ENCODE measurements around the gene PARP9. TPM values are rescaled to one million over a fixed set of nuclear protein-coding genes. Genes with fewer than 3 reads are reported as not detected.

The PARP9 gene
- total and polyA plus RNA-seq, 9 donors: 9.0 to 15.6 (median 12.7) TPM

DNA sequence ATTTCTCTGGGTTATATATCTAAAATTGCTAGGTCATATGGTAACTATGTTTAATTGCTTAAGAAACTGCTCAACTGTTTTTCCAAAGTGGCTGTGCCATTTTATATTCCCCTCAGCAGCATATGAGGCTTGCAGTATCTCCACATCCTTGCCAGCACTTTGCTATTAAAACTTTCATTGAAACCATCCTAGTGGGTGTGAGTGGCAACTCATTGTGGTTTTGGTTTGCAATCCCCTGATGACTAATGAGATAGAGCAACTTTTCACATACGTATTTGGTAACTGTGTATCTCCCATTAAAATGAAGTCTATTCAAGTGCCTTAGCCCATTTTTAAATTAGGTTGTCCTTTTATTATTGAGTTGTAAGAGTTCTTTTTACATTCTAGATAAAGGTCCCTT, 66.7 kb downstream of the PARP9 start:
- Histone ChIP-seq H3K27ac (ENCODE audit: low read length) (no peak overlapping the region), H3K27me3 (ENCODE audit: control insufficient read depth, insufficient read depth, low read length) (no peaks in the 10 kb centered on the region), H3K4me3 (ENCODE audit: low read length) (no peak overlapping the region), H3K9me3 (replicated peaks; ENCODE audit: control insufficient read depth, low read depth, low read length) (no peaks in the 10 kb centered on the region), H3K4me1 (ENCODE audit: control insufficient read depth, insufficient read depth, low read length) (no peaks in the 10 kb centered on the region), H3K36me3 (ENCODE audit: control insufficient read depth, insufficient read depth, low read length) (peaks cover 10% of the 10 kb centered on the region)
- DNase-seq: no peak
- no CpG with 5 or more reads among the region's 1 CpG for WGBS (ENCODE audit: insufficient coverage)

DNA sequence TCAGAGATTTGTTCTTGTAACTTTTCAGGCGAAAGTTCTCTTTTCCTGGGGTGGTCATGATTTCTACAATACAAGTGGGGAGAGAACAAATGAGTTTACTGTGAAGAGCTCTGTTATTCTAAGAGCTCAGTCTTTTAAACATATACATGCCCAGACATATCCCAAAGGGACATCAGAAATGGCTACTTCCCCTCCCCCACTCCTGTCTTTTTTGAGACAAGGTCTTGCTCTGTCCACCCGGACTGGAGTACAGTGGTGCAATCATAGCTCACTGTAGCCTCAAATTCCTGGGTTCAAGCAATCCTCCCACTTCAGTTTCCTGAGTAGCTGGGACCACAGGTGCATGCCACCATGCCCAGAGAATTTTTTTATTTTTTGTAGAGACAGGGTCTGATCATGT, 67.6 kb downstream of the PARP9 start:
- H3K4me1 ChIP-seq (ENCODE audit: control insufficient read depth, insufficient read depth, low read length): no peaks in the 10 kb centered on the region
- peaks cover 10% of the 10 kb centered on the region for H3K36me3 ChIP-seq (ENCODE audit: control insufficient read depth, insufficient read depth, low read length)
- no peak for DNase-seq
- no peaks in the 10 kb centered on the region for H3K27me3 ChIP-seq (ENCODE audit: control insufficient read depth, insufficient read depth, low read length)
- H3K4me3 ChIP-seq (ENCODE audit: low read length): no peak overlapping the region
- WGBS (ENCODE audit: insufficient coverage): 71% methylated on average over 1 of the region's 2 CpGs
- H3K27ac ChIP-seq (ENCODE audit: low read length): no peak overlapping the region
- no peaks in the 10 kb centered on the region for H3K9me3 ChIP-seq (replicated peaks; ENCODE audit: control insufficient read depth, low read depth, low read length)

DNA sequence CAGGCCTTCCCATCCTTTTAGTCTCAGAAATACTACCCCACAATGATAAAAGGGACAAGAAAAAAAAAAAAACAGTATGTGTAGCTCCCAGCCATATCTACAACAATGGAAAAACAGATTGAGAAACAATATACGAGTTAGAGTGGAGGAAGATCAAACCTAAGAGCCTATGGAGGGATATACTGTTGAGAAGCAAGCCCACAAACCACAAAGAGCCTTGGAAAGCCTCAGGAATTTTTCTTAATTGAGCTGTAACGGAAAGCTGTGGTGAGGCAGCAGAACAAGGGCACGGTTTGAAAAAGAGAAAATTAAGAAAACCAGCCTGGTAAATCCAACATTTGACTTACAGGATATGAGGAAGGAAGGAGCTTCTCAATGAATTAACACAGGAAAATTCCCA, 70.8 kb downstream of the PARP9 start:
- Histone ChIP-seq H3K36me3 (ENCODE audit: control insufficient read depth, insufficient read depth, low read length) (peaks cover 10% of the 10 kb centered on the region), H3K9me3 (replicated peaks; ENCODE audit: control insufficient read depth, low read depth, low read length) (no peaks in the 10 kb centered on the region), H3K4me1 (ENCODE audit: control insufficient read depth, insufficient read depth, low read length) (no peaks in the 10 kb centered on the region), H3K27ac (ENCODE audit: low read length) (no peak overlapping the region), H3K4me3 (ENCODE audit: low read length) (no peak overlapping the region), H3K27me3 (ENCODE audit: control insufficient read depth, insufficient read depth, low read length) (no peaks in the 10 kb centered on the region)
- no CpG with 5 or more reads among the region's 3 CpGs for WGBS (ENCODE audit: insufficient coverage)
- DNase-seq: no peak

DNA sequence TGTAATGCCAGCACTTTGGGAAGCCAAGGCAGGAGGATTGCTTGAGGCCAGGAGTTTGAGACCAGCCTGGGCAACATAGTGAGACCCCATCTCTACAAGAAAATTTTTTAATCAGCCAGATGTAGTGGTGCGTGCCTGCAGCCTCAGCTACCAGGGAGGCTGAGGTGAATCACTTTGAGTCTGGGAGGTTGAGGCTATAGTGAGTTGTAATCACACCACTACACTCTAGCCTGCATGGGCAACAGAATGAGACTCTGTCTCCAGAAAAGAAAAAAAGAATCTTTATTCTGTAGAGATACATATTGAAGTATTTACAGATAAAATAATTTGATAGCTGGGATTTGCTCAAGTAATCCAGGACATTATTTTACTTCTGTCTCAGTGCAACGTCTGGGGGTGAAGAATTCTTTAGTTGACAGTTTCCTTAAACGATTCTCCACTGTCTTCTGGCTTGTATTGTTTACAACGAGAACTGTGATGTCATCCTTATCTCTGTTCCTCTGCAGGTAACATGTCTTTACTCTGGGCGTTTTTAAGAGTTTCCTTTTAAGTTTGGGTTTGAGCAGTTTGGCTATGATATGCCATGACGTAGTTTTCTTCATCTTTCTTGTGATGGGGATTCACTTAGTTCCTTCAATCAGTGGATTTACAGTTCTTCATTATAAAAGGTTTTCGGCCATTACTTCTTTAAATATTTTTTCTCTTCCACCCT, 75.7 kb downstream of the PARP9 start:
- no peak overlapping the region for H3K4me3 ChIP-seq (ENCODE audit: low read length)
- H3K27me3 ChIP-seq (ENCODE audit: control insufficient read depth, insufficient read depth, low read length): no peaks in the 10 kb centered on the region
- no peak overlapping the region for H3K27ac ChIP-seq (ENCODE audit: low read length)
- peaks cover 4% of the 10 kb centered on the region for H3K36me3 ChIP-seq (ENCODE audit: control insufficient read depth, insufficient read depth, low read length)
- H3K4me1 ChIP-seq (ENCODE audit: control insufficient read depth, insufficient read depth, low read length): no peaks in the 10 kb centered on the region
- no peak for DNase-seq
- no peaks in the 10 kb centered on the region for H3K9me3 ChIP-seq (replicated peaks; ENCODE audit: control insufficient read depth, low read depth, low read length)
- WGBS (ENCODE audit: insufficient coverage): no CpG with 5 or more reads among the region's 7 CpGs

DNA sequence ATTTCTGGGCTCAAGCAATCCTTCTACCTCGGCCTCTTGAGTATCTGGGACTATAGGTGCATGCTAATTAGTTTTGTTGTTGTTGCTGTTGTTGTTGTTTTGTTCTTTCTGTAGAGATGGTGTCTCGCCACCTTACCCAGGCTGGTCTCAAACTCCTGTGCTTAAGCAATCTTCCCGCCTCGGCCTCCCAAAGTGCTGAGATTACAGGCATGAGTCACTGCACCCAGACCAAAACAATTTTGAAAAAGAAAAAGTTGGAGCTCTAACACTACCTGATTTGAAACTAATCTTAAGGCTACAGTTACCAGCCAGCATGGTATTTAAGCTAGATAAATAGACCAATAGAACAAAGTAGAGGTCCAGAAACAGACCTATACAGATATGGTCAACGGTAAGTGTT, 79.1 kb downstream of the PARP9 start:
- no peak overlapping the region for H3K27ac ChIP-seq (ENCODE audit: low read length)
- DNase-seq: no peak

DNA sequence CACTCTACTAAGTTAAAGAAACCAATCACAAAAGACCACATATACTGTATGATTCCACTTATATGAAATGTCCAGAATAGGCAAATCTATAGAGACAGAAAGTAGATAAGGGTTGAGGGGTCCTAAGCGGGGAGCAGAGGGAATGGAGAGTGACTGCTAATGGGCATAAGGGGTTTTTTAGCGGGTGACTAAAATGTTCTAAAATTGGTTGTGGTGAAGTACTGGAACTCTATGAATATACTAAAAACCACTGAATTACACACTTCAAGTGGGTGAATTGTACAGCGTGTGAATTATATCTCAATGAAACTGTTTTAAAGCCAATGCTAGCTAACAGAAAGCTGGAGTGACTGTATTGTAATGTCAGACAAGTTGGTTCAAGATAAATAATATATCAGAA, 82.7 kb downstream of the PARP9 start:
- H3K27ac ChIP-seq (ENCODE audit: low read length): no peak overlapping the region
- H3K9me3 ChIP-seq (replicated peaks; ENCODE audit: control insufficient read depth, low read depth, low read length): no peaks in the 10 kb centered on the region
- H3K36me3 ChIP-seq (ENCODE audit: control insufficient read depth, insufficient read depth, low read length): peaks cover 2% of the 10 kb centered on the region
- no CpG with 5 or more reads among the region's 3 CpGs for WGBS (ENCODE audit: insufficient coverage)
- no peak overlapping the region for H3K4me3 ChIP-seq (ENCODE audit: low read length)
- no peaks in the 10 kb centered on the region for H3K27me3 ChIP-seq (ENCODE audit: control insufficient read depth, insufficient read depth, low read length)
- no peaks in the 10 kb centered on the region for H3K4me1 ChIP-seq (ENCODE audit: control insufficient read depth, insufficient read depth, low read length)
- DNase-seq: no peak

More for the DNA sequence above, 79.1 kb downstream of the PARP9 start:
- Histone ChIP-seq H3K36me3 (ENCODE audit: control insufficient read depth, insufficient read depth, low read length) (peaks cover 2% of the 10 kb centered on the region), H3K4me3 (ENCODE audit: low read length) (no peak overlapping the region), H3K4me1 (ENCODE audit: control insufficient read depth, insufficient read depth, low read length) (no peaks in the 10 kb centered on the region), H3K9me3 (replicated peaks; ENCODE audit: control insufficient read depth, low read depth, low read length) (no peaks in the 10 kb centered on the region), H3K27me3 (ENCODE audit: control insufficient read depth, insufficient read depth, low read length) (no peaks in the 10 kb centered on the region)
- WGBS (ENCODE audit: insufficient coverage): 100% methylated on average over 1 of the region's 5 CpGs

Other genes with a start within 250 kb of the PARP9 start
- 0.22 TPM for gene CSTA, start 239.1 kb downstream of the PARP9 start, total RNA-seq
- gene CSTA, start 239.1 kb downstream of the PARP9 start, polyA plus RNA-seq (ENCODE audit: insufficient read depth in 1 of 8, insufficient read length in 8 of 8, low replicate concordance in 1 of 8): 1 to 10 TPM in 4 of 8 donors, under 1 TPM in 4; 0.48 to 4.9 (median 0.94) TPM
- 36.7 TPM for gene MIX23, start 181.1 kb downstream of the PARP9 start, total RNA-seq
- 10 to 100 TPM; 26.8 to 34.2 (median 28.5) TPM for gene MIX23, start 181.1 kb downstream of the PARP9 start, polyA plus RNA-seq (ENCODE audit: insufficient read depth in 1 of 8, insufficient read length in 8 of 8, low replicate concordance in 1 of 8)
- 33.6 TPM for gene FAM162A, start 180.1 kb downstream of the PARP9 start, total RNA-seq
- gene FAM162A, start 180.1 kb downstream of the PARP9 start, polyA plus RNA-seq (ENCODE audit: insufficient read depth in 1 of 8, insufficient read length in 8 of 8, low replicate concordance in 1 of 8): 10 to 100 TPM; 28.5 to 42.4 (median 34.7) TPM
- gene WDR5B, start 148.2 kb downstream of the PARP9 start, total RNA-seq: 7.6 TPM
- gene WDR5B, start 148.2 kb downstream of the PARP9 start, polyA plus RNA-seq (ENCODE audit: insufficient read depth in 1 of 8, insufficient read length in 8 of 8, low replicate concordance in 1 of 8): 1 to 10 TPM; 3.5 to 6.1 (median 5.4) TPM
- gene KPNA1, start 49.4 kb downstream of the PARP9 start, total RNA-seq: 22.7 TPM
- 10 to 100 TPM; 24.9 to 44.2 (median 36.3) TPM for gene KPNA1, start 49.4 kb downstream of the PARP9 start, polyA plus RNA-seq (ENCODE audit: insufficient read depth in 1 of 8, insufficient read length in 8 of 8, low replicate concordance in 1 of 8)
- 7.4 TPM for gene DTX3L, start within 50 bp of the PARP9 start, total RNA-seq
- gene DTX3L, start within 50 bp of the PARP9 start, polyA plus RNA-seq (ENCODE audit: insufficient read depth in 1 of 8, insufficient read length in 8 of 8, low replicate concordance in 1 of 8): 1 to 10 TPM; 5.5 to 9.3 (median 8.0) TPM
- 3.2 TPM for gene PARP15, start 13.3 kb upstream of the PARP9 start, total RNA-seq
- gene PARP15, start 13.3 kb upstream of the PARP9 start, polyA plus RNA-seq (ENCODE audit: insufficient read depth in 1 of 8, insufficient read length in 8 of 8, low replicate concordance in 1 of 8): 1 to 10 TPM; 1.1 to 4.2 (median 2.2) TPM
- 12.9 TPM for gene PARP14, start 116.5 kb upstream of the PARP9 start, total RNA-seq
- 1 to 10 TPM; 6.6 to 9.4 (median 8.7) TPM for gene PARP14, start 116.5 kb upstream of the PARP9 start, polyA plus RNA-seq (ENCODE audit: insufficient read depth in 1 of 8, insufficient read length in 8 of 8, low replicate concordance in 1 of 8)
- gene HSPBAP1, start 229.5 kb upstream of the PARP9 start, total RNA-seq: 6.9 TPM
- gene HSPBAP1, start 229.5 kb upstream of the PARP9 start, polyA plus RNA-seq (ENCODE audit: insufficient read depth in 1 of 8, insufficient read length in 8 of 8, low replicate concordance in 1 of 8): 1 to 10 TPM; 4.5 to 8.2 (median 5.5) TPM
- gene SLC49A4, start 230.8 kb upstream of the PARP9 start, total RNA-seq: 4.8 TPM
- gene SLC49A4, start 230.8 kb upstream of the PARP9 start, polyA plus RNA-seq (ENCODE audit: insufficient read depth in 1 of 8, insufficient read length in 8 of 8, low replicate concordance in 1 of 8): 1 to 10 TPM; 4.0 to 6.2 (median 4.9) TPM